HEK293 (cell line): ENCODE results near the gene CACNA1G.

Experiments used
- CTCF ChIA-PET: fragments of 350-600 bp; formaldehyde crosslinking; extraction: SDS; loops from one replicate; lab custom pipeline; 2021; ENCODE audit warnings: antibody characterized with exemption; lab: Yijun Ruan, JAX
- POLR2A ChIA-PET: fragments of 300-600 bp; formaldehyde crosslinking; extraction: SDS; loops from one replicate; lab custom pipeline; 2020; ENCODE audit warnings: antibody characterized with exemption, inconsistent platforms; lab: Yijun Ruan, JAX
- H3K27ac ChIP-seq: fragments of 200-500 bp; sonication (Bioruptor generic); 2 replicates; pipeline ENCODE4 v1.5.1; 2014; ENCODE audit warnings: low read depth, low read length, control low read depth, inconsistent platforms; ENCODE audit errors: extremely low read depth
- H3K36me3 ChIP-seq, 2 experiments: fragments of 200-500 bp in 1 of 2; sonication (Bioruptor generic) in 1 of 2; 1 replicate in 1 of 2; 2 replicates in 1 of 2; pipeline ENCODE4 v1.5.1; 2014 to 2017; ENCODE audit warnings: inconsistent platforms in 2 of 2, low read length in 2 of 2; ENCODE audit not compliant: control insufficient read depth in 2 of 2, insufficient read depth in 1 of 2
- H3K4me1 ChIP-seq: fragments of 200-500 bp; sonication (Bioruptor generic); 2 replicates; pipeline ENCODE4 v1.5.1; 2014; ENCODE audit warnings: mild to moderate bottlenecking, low read length, inconsistent platforms; ENCODE audit not compliant: control insufficient read depth, insufficient read depth
- H3K4me3 ChIP-seq: 2 replicates; pipeline ENCODE4 v1.5.1; 2011; ENCODE audit warnings: low read depth, mild to moderate bottlenecking, control low read depth, low read length, moderate library complexity
- H3K9me3 ChIP-seq: fragments of 200-500 bp; sonication (Bioruptor generic); 2 replicates; pipeline ENCODE4 v1.5.1; 2014; ENCODE audit warnings: low read depth, low read length, inconsistent platforms; ENCODE audit not compliant: control insufficient read depth, insufficient read depth
- GLIS2 ChIP-seq: fragments of 450-650 bp; formaldehyde crosslinking; IDR thresholded peaks from 2 replicates; pipeline ENCODE4 v1.5.1; 2016; ENCODE audit warnings: missing biosample characterization, missing genetic modification characterization
- HOXC10 ChIP-seq: sonication (generic); formaldehyde crosslinking; IDR thresholded peaks from 2 replicates; pipeline ENCODE4 v1.8.1; 2023; ENCODE audit warnings: mild to moderate bottlenecking, missing genetic modification reagents
- KLF7 ChIP-seq: fragments of 450-650 bp; formaldehyde crosslinking; IDR thresholded peaks from 2 replicates; pipeline ENCODE4 v1.5.1; 2016; ENCODE audit warnings: missing biosample characterization, missing genetic modification characterization, borderline replicate concordance
- SCRT2 ChIP-seq: fragments of 450-650 bp; formaldehyde crosslinking; IDR thresholded peaks from 2 replicates; pipeline ENCODE4 v1.5.1; 2016; ENCODE audit warnings: missing biosample characterization, missing genetic modification characterization
- ZFHX2 ChIP-seq: fragments of 450-650 bp; formaldehyde crosslinking; conservative IDR thresholded peaks from 2 replicates; pipeline ENCODE4 v1.5.1; 2016; ENCODE audit warnings: missing biosample characterization, missing genetic modification characterization
- ZNF121 ChIP-seq: fragments of 450-650 bp; formaldehyde crosslinking; IDR thresholded peaks from 2 replicates; pipeline ENCODE4 v1.5.1; 2016; ENCODE audit warnings: missing biosample characterization, missing genetic modification characterization
- ZNF133 ChIP-seq: fragments of 450-650 bp; formaldehyde crosslinking; IDR thresholded peaks from 2 replicates; pipeline ENCODE4 v1.5.1; 2016; ENCODE audit warnings: missing biosample characterization, missing genetic modification characterization
- ZNF175 ChIP-seq: fragments of 450-650 bp; formaldehyde crosslinking; IDR thresholded peaks from 2 replicates; pipeline ENCODE4 v1.5.1; 2016; ENCODE audit warnings: missing biosample characterization, missing genetic modification characterization
- ZNF202 ChIP-seq: fragments of 450-650 bp; formaldehyde crosslinking; IDR thresholded peaks from 2 replicates; pipeline ENCODE4 v1.5.1; 2016; ENCODE audit warnings: missing biosample characterization, missing genetic modification characterization, borderline replicate concordance
- ZNF211 ChIP-seq: fragments of 450-650 bp; formaldehyde crosslinking; IDR thresholded peaks from 2 replicates; pipeline ENCODE4 v1.5.1; 2016; ENCODE audit warnings: low read depth, missing biosample characterization, missing genetic modification characterization
- ZNF239 ChIP-seq: fragments of 450-650 bp; formaldehyde crosslinking; IDR thresholded peaks from 2 replicates; pipeline ENCODE4 v1.5.1; 2016; ENCODE audit warnings: missing biosample characterization, missing genetic modification characterization
- ZNF24 ChIP-seq: fragments of 450-650 bp; formaldehyde crosslinking; IDR thresholded peaks from 2 replicates; pipeline ENCODE4 v1.5.1; 2016; ENCODE audit warnings: missing biosample characterization, missing genetic modification characterization
- ZNF248 ChIP-seq: fragments of 450-650 bp; formaldehyde crosslinking; IDR thresholded peaks from 2 replicates; pipeline ENCODE4 v1.5.1; 2017; ENCODE audit warnings: missing biosample characterization, missing genetic modification characterization
- ZNF391 ChIP-seq: fragments of 450-650 bp; formaldehyde crosslinking; IDR thresholded peaks from 2 replicates; pipeline ENCODE4 v1.5.1; 2016; ENCODE audit warnings: low read depth, missing biosample characterization, missing genetic modification characterization, borderline replicate concordance
- ZNF416 ChIP-seq: fragments of 450-650 bp; formaldehyde crosslinking; IDR thresholded peaks from 2 replicates; pipeline ENCODE4 v1.5.1; 2016; ENCODE audit warnings: missing biosample characterization, missing genetic modification characterization
- ZNF514 ChIP-seq: fragments of 450-650 bp; formaldehyde crosslinking; IDR thresholded peaks from 2 replicates; pipeline ENCODE4 v1.5.1; 2016; ENCODE audit warnings: missing biosample characterization, missing genetic modification characterization
- ZNF530 ChIP-seq: fragments of 450-650 bp; formaldehyde crosslinking; IDR thresholded peaks from 2 replicates; pipeline ENCODE4 v1.5.1; 2016; ENCODE audit warnings: low read depth, missing biosample characterization, missing genetic modification characterization
- ZNF549 ChIP-seq: fragments of 450-650 bp; IDR thresholded peaks from 2 replicates; pipeline ENCODE4 v1.5.1; 2018; ENCODE audit warnings: missing biosample characterization, missing genetic modification characterization, mild to moderate bottlenecking, inconsistent platforms, moderate library complexity
- ZNF558 ChIP-seq: fragments of 450-650 bp; formaldehyde crosslinking; IDR thresholded peaks from 2 replicates; pipeline ENCODE4 v1.5.1; 2016; ENCODE audit warnings: missing biosample characterization, missing genetic modification characterization
- ZNF621 ChIP-seq: fragments of 450-650 bp; formaldehyde crosslinking; IDR thresholded peaks from 2 replicates; pipeline ENCODE4 v1.5.1; 2017; ENCODE audit warnings: missing biosample characterization, missing genetic modification characterization
- ZNF660 ChIP-seq: fragments of 450-650 bp; IDR thresholded peaks from 2 replicates; pipeline ENCODE4 v1.5.1; 2018; ENCODE audit warnings: missing biosample characterization, mild to moderate bottlenecking, missing genetic modification characterization
- ZNF664 ChIP-seq: fragments of 450-650 bp; formaldehyde crosslinking; IDR thresholded peaks from 2 replicates; pipeline ENCODE4 v1.5.1; 2016; ENCODE audit warnings: missing biosample characterization, missing genetic modification characterization
- ZNF701 ChIP-seq: fragments of 450-650 bp; formaldehyde crosslinking; IDR thresholded peaks from 2 replicates; pipeline ENCODE4 v1.5.1; 2016; ENCODE audit warnings: missing biosample characterization, missing genetic modification characterization
- ZNF768 ChIP-seq: fragments of 450-650 bp; formaldehyde crosslinking; IDR thresholded peaks from 2 replicates; pipeline ENCODE4 v1.5.1; 2018; ENCODE audit warnings: missing biosample characterization, mild to moderate bottlenecking, missing genetic modification characterization
- TF ChIP-seq, protein P1 (sequence below): sonication (generic); formaldehyde crosslinking; IDR thresholded peaks from 2 replicates; pipeline ENCODE4 v1.8.1; 2022; ENCODE audit warnings: mild to moderate bottlenecking, moderate library complexity, missing genetic modification reagents
- TF ChIP-seq, protein P2 (sequence below): fragments of 450-650 bp; formaldehyde crosslinking; IDR thresholded peaks from 2 replicates; pipeline ENCODE4 v1.5.1; 2016; ENCODE audit warnings: missing biosample characterization, missing genetic modification characterization, borderline replicate concordance
- TF ChIP-seq, protein P3 (sequence below): fragments of 450-650 bp; formaldehyde crosslinking; IDR thresholded peaks from 2 replicates; pipeline ENCODE4 v1.5.1; 2016; ENCODE audit warnings: missing biosample characterization, missing genetic modification characterization

Gene CACNA1G

DNA sequence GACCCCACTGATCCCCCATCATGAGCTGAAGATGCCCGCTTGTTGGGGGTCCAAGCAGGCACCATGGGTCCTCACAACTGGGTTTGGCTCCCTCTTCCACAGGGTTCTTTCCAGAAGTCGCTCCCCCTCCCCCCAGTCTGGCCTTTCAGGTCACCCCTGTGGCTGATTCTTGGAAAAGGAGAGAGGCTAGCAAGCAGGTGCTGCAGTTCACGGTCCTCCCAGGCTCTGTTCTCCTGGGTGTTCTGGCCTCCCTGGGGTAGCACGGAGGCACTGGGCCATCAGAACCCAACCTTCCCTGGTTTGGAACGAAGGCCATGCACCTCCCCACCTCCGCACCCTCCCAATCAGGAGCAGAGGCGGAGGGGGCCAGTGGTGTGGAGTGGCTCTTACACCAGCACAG, 18.9 kb downstream of the CACNA1G start (continued):
- TF ChIP-seq, protein P1, sequence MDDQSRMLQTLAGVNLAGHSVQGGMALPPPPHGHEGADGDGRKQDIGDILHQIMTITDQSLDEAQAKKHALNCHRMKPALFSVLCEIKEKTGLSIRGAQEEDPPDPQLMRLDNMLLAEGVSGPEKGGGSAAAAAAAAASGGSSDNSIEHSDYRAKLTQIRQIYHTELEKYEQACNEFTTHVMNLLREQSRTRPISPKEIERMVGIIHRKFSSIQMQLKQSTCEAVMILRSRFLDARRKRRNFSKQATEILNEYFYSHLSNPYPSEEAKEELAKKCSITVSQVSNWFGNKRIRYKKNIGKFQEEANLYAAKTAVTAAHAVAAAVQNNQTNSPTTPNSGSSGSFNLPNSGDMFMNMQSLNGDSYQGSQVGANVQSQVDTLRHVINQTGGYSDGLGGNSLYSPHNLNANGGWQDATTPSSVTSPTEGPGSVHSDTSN (CRISPR knock-in tag): no peak
- no peak for TF ChIP-seq ZNF121 (tag by site-specific recombination)
- no peak for TF ChIP-seq ZNF211
- no peak for TF ChIP-seq ZNF701 (tag by site-specific recombination)
- no peak for TF ChIP-seq ZNF133
- TF ChIP-seq SCRT2 (tag by site-specific recombination): no peak
- TF ChIP-seq ZNF768: no peak

DNA sequence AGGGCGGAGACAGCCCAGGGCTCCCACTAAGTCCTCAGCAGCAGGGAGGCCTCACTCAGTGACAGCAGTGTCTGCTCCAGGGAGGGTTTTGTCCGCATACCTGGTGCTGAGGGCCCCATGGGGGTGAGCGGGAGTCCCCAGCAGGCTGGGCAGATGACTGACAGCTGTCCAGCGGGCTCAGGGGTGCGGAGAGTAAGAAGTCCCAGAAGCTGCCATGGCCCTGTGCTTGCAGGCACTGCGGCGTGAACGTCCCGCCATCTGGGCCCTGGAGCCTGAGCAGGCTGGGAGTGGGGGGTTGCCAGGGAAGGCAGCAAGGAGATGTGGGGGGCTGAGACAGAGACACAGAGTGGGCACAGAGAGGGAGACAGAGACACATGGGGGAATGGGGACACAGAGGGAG, 20.1 kb downstream of the CACNA1G start:
- POLR2A ChIA-PET: no interaction called here
- H3K9me3 ChIP-seq: no peaks in the 10 kb centered on the region
- TF ChIP-seq ZNF530 (no peak), GLIS2 (tag by site-specific recombination) (no peak), ZNF239 (tag by site-specific recombination) (no peak), ZNF660 (tag by site-specific recombination) (no peak), ZFHX2 (tag by site-specific recombination) (no peak), ZNF211 (no peak), ZNF514 (tag by site-specific recombination) (no peak), ZNF175 (no peak), ZNF664 (tag by site-specific recombination) (no peak), HOXC10 (CRISPR knock-in tag) (no peak), KLF7 (tag by site-specific recombination) (no peak)
- TF ChIP-seq, protein P2, sequence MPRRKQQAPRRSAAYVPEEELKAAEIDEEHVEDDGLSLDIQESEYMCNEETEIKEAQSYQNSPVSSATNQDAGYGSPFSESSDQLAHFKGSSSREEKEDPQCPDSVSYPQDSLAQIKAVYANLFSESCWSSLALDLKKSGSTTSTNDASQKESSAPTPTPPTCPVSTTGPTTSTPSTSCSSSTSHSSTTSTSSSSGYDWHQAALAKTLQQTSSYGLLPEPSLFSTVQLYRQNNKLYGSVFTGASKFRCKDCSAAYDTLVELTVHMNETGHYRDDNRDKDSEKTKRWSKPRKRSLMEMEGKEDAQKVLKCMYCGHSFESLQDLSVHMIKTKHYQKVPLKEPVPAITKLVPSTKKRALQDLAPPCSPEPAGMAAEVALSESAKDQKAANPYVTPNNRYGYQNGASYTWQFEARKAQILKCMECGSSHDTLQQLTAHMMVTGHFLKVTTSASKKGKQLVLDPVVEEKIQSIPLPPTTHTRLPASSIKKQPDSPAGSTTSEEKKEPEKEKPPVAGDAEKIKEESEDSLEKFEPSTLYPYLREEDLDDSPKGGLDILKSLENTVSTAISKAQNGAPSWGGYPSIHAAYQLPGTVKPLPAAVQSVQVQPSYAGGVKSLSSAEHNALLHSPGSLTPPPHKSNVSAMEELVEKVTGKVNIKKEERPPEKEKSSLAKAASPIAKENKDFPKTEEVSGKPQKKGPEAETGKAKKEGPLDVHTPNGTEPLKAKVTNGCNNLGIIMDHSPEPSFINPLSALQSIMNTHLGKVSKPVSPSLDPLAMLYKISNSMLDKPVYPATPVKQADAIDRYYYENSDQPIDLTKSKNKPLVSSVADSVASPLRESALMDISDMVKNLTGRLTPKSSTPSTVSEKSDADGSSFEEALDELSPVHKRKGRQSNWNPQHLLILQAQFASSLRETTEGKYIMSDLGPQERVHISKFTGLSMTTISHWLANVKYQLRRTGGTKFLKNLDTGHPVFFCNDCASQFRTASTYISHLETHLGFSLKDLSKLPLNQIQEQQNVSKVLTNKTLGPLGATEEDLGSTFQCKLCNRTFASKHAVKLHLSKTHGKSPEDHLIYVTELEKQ: no peak
- CTCF ChIA-PET: no interaction called here
- H3K4me1 ChIP-seq: no peaks in the 10 kb centered on the region
- no peak overlapping the region for H3K27ac ChIP-seq
- H3K4me3 ChIP-seq: no peak overlapping the region
- H3K36me3 ChIP-seq: no peaks in the 10 kb centered on the region

DNA sequence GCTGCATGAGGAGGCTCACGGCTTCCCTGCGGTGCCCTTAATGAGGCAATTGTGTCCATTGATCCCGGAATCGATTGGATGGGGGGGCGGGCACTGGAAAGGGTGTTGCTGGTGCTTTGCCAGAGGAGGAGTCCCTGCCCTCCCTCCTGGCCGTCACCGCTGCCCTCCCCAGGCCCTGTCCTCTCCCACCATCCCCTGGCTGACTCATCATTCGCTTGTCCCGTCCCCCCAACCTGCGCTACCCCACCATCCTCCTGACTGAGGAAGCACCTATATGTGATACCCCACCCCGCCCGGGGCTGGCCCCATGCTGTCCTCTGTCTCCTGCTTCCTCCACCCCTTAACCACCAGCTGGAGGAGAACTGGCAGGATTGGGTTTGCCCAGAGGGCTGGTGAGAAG, 20.8 kb downstream of the CACNA1G start:
- H3K4me3 ChIP-seq: no peak overlapping the region
- no peak for TF ChIP-seq ZNF175
- TF ChIP-seq, protein P3, sequence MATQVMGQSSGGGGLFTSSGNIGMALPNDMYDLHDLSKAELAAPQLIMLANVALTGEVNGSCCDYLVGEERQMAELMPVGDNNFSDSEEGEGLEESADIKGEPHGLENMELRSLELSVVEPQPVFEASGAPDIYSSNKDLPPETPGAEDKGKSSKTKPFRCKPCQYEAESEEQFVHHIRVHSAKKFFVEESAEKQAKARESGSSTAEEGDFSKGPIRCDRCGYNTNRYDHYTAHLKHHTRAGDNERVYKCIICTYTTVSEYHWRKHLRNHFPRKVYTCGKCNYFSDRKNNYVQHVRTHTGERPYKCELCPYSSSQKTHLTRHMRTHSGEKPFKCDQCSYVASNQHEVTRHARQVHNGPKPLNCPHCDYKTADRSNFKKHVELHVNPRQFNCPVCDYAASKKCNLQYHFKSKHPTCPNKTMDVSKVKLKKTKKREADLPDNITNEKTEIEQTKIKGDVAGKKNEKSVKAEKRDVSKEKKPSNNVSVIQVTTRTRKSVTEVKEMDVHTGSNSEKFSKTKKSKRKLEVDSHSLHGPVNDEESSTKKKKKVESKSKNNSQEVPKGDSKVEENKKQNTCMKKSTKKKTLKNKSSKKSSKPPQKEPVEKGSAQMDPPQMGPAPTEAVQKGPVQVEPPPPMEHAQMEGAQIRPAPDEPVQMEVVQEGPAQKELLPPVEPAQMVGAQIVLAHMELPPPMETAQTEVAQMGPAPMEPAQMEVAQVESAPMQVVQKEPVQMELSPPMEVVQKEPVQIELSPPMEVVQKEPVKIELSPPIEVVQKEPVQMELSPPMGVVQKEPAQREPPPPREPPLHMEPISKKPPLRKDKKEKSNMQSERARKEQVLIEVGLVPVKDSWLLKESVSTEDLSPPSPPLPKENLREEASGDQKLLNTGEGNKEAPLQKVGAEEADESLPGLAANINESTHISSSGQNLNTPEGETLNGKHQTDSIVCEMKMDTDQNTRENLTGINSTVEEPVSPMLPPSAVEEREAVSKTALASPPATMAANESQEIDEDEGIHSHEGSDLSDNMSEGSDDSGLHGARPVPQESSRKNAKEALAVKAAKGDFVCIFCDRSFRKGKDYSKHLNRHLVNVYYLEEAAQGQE (tag by site-specific recombination): no peak
- TF ChIP-seq ZNF24 (tag by site-specific recombination): no peak
- TF ChIP-seq ZNF549: no peak
- TF ChIP-seq ZNF416 (tag by site-specific recombination): no peak
- TF ChIP-seq ZNF248 (tag by site-specific recombination): no peak
- no peak for TF ChIP-seq ZNF202 (tag by site-specific recombination)
- no peak for TF ChIP-seq ZNF391
- TF ChIP-seq ZNF621 (tag by site-specific recombination): no peak
- no peak for TF ChIP-seq ZNF558 (tag by site-specific recombination)
- no peak for TF ChIP-seq ZNF133
- CTCF ChIA-PET: interaction anchor here (0.6 kb wide), 2 partner anchors 17 to 100 kb away, joined by 3 read pairs; no protein-coding TSS in a partner anchor
- POLR2A ChIA-PET: no interaction called here
- H3K4me1 ChIP-seq: no peaks in the 10 kb centered on the region
- H3K27ac ChIP-seq: no peak overlapping the region
- no peaks in the 10 kb centered on the region for H3K36me3 ChIP-seq
- no peaks in the 10 kb centered on the region for H3K9me3 ChIP-seq
